Hematopoietic multipotent progenitor cell treated with erythropoietin and hydrocortisone succinate and interleukin-3 and kit ligand, for 6 days (in vitro differentiated cells): Measurements from ENCODE around the gene ALPL.

Experiments
- DNase-seq: peaks from one replicate; pipeline ENCODE4 v3.0.0-alpha.2; 2015

Gene ALPL

GRCh38 chr1:21584096-21584495 is 74.9 kb downstream of the ALPL start:
- DNase-seq = no peak

- DNase-seq = no peak
Measured at GRCh38 chr1:21585037-21585436, 75.8 kb downstream of the ALPL start.

GRCh38 chr1:21586222-21586621 is 77.0 kb downstream of the ALPL start:
- no peak for DNase-seq

- DNase-seq = peak; percentile 51
Measured at GRCh38 chr1:21586846-21587601, 77.8 kb downstream of the ALPL start.

- DNase-seq = no peak
Measured at GRCh38 chr1:21587602-21587953, 78.4 kb downstream of the ALPL start.

- no peak for DNase-seq
Measured at GRCh38 chr1:21589618-21590017, 80.4 kb downstream of the ALPL start.

- no peak for DNase-seq
Measured at GRCh38 chr1:21590126-21590880, 81.1 kb downstream of the ALPL start.

GRCh38 chr1:21590934-21591333 is 81.7 kb downstream of the ALPL start:
- DNase-seq = no peak

GRCh38 chr1:21592086-21592865 is 83.1 kb downstream of the ALPL start:
- DNase-seq = no peak

GRCh38 chr1:21593231-21593630 is 84.0 kb downstream of the ALPL start:
- DNase-seq = no peak

GRCh38 chr1:21594501-21594900 is 85.3 kb downstream of the ALPL start:
- DNase-seq = no peak

GRCh38 chr1:21594935-21595897 is 86.0 kb downstream of the ALPL start:
- DNase-seq = peak; percentile 86

- no peak for DNase-seq
Measured at GRCh38 chr1:21596174-21596573, 87.0 kb downstream of the ALPL start.

GRCh38 chr1:21596628-21597027 is 87.4 kb downstream of the ALPL start:
- DNase-seq = no peak

- DNase-seq = no peak
Measured at GRCh38 chr1:21597753-21598152, 88.5 kb downstream of the ALPL start.

GRCh38 chr1:21598417-21598816 is 89.2 kb downstream of the ALPL start:
- DNase-seq = no peak

- no peak for DNase-seq
Measured at GRCh38 chr1:21598904-21599303, 89.7 kb downstream of the ALPL start.

GRCh38 chr1:21599402-21599801 is 90.2 kb downstream of the ALPL start:
- DNase-seq = no peak

- DNase-seq = no peak
Measured at GRCh38 chr1:21601278-21602048, 92.2 kb downstream of the ALPL start.

- DNase-seq = no peak
Measured at GRCh38 chr1:21603177-21604138, 94.2 kb downstream of the ALPL start.
